Lower lobe of right lung (tissue), 2 donors: ENCODE results near the gene WNT9B. TPM values are rescaled to one million over a fixed set of nuclear protein-coding genes. Genes with fewer than 3 reads are reported as not detected.

Experiments used
- ATAC-seq, 2 donors: fragments of 200-7000 bp; cut with Tn5 transposase; one replicate each; pipeline ENCODE4 v1.9.1; 2020 to 2022; ENCODE audit warnings: mild to moderate bottlenecking in 2 of 2, moderate library complexity in 2 of 2
- DNase-seq: peaks from one replicate; pipeline ENCODE4 v3.0.0-alpha.2; 2020
- H3K27ac ChIP-seq: fragments of 200-600 bp; one replicate; pipeline ENCODE4 v1.8.0; 2022
- H3K27me3 ChIP-seq: fragments of 200-600 bp; one replicate; pipeline ENCODE4 v1.8.0; 2022; ENCODE audit warnings: low read depth
- H3K36me3 ChIP-seq: fragments of 200-600 bp; one replicate; pipeline ENCODE4 v1.8.0; 2022; ENCODE audit warnings: mild to moderate bottlenecking
- H3K4me1 ChIP-seq: fragments of 200-600 bp; one replicate; pipeline ENCODE4 v1.8.0; 2022
- H3K4me3 ChIP-seq: fragments of 200-600 bp; one replicate; pipeline ENCODE4 v1.8.0; 2022; ENCODE audit warnings: mild to moderate bottlenecking
- H3K9me3 ChIP-seq: fragments of 200-600 bp; one replicate; pipeline ENCODE4 v1.8.0; 2022
- intact Hi-C: fragments of 100-400 bp; cut with DNase I; formaldehyde crosslinking; loops from one replicate; pipeline ENCODE4 v1.11.0; 2022
- total RNA-seq: library from RNA; stranded (reverse); fragmentation: NEBNext Ultra II Directional; extraction: Animal tissue kit (Norgen Biotek cat#: 25700); gene quantifications from one replicate; pipeline ENCODE4 v1.2.1, GENCODE V29; 2021
- TF ChIP-seq, protein P1 (sequence below): fragments of 200-600 bp; IDR thresholded peaks from one replicate; pipeline ENCODE4 v1.8.0; 2022; ENCODE audit warnings: antibody characterized with exemption, mild to moderate bottlenecking
- donor health status: DM: no; HTN: yes; CAD: no; lungs with severe emphysema.

The WNT9B gene
- total RNA-seq, 1 donor from 2014 or later = 0.80 TPM

GRCh38 chr17:46865100-46865499 is 13.7 kb downstream of the WNT9B start:
- Histone ChIP-seq H3K9me3 (no peaks in the 10 kb centered on the region), H3K4me1 (no peaks in the 10 kb centered on the region), H3K27me3 (peaks cover 9% of the 10 kb centered on the region), H3K27ac (no peak overlapping the region), H3K36me3 (no peaks in the 10 kb centered on the region), H3K4me3 (no peak overlapping the region)
- intact Hi-C loops = no loop called here
- ATAC-seq = no peak
- TF ChIP-seq, protein P1, sequence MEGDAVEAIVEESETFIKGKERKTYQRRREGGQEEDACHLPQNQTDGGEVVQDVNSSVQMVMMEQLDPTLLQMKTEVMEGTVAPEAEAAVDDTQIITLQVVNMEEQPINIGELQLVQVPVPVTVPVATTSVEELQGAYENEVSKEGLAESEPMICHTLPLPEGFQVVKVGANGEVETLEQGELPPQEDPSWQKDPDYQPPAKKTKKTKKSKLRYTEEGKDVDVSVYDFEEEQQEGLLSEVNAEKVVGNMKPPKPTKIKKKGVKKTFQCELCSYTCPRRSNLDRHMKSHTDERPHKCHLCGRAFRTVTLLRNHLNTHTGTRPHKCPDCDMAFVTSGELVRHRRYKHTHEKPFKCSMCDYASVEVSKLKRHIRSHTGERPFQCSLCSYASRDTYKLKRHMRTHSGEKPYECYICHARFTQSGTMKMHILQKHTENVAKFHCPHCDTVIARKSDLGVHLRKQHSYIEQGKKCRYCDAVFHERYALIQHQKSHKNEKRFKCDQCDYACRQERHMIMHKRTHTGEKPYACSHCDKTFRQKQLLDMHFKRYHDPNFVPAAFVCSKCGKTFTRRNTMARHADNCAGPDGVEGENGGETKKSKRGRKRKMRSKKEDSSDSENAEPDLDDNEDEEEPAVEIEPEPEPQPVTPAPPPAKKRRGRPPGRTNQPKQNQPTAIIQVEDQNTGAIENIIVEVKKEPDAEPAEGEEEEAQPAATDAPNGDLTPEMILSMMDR = no peak
- no peak for DNase-seq

GRCh38 chr17:46866325-46866724 is 14.9 kb downstream of the WNT9B start:
- DNase-seq = no peak
- intact Hi-C loops = no loop called here
- Histone ChIP-seq H3K4me1 (no peaks in the 10 kb centered on the region), H3K9me3 (no peaks in the 10 kb centered on the region), H3K27me3 (peaks cover 9% of the 10 kb centered on the region), H3K4me3 (no peak overlapping the region), H3K27ac (no peak overlapping the region), H3K36me3 (no peaks in the 10 kb centered on the region)
- TF ChIP-seq, protein P1 = no peak
- ATAC-seq = peak in 1 of 2 donors; percentile 19

GRCh38 chr17:46866747-46867146 is 15.4 kb downstream of the WNT9B start:
- DNase-seq (no peak), ATAC-seq (no peak)
- no peak overlapping the region for H3K4me3 ChIP-seq
- TF ChIP-seq, protein P1 = no peak
- H3K27ac ChIP-seq = no peak overlapping the region
- intact Hi-C loops = no loop called here
- H3K4me1 ChIP-seq = no peaks in the 10 kb centered on the region
- no peaks in the 10 kb centered on the region for H3K36me3 ChIP-seq
- peaks cover 9% of the 10 kb centered on the region for H3K27me3 ChIP-seq
- no peaks in the 10 kb centered on the region for H3K9me3 ChIP-seq

DNA sequence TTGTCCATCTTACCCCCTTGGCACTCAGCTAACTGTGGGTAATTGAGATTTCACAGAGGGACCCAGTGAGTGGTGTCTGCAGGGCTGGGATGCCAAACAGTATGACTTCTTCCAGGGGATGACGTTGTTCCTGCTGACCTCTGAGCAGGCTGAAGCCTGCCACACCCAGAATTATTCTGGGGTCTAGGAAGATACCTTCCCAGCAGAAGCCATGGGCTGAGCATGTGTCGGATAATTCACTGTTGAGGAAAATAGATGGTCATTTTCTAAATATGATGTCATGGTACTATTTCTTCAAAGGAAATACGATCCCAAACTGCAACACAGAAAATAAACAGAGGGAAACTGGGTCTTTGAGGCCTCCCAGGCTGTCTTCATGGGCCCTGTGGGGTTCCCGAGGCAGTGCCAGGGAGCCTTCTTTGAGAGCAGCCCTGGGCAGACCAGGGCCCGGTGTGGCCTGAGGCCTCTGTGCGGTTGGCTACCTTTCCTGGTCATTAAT is 17.4 kb downstream of the WNT9B start:
- ATAC-seq (no peak), DNase-seq (no peak)
- Histone ChIP-seq H3K4me1 (no peaks in the 10 kb centered on the region), H3K36me3 (no peaks in the 10 kb centered on the region), H3K9me3 (no peaks in the 10 kb centered on the region), H3K27ac (no peak overlapping the region), H3K27me3 (peaks cover 9% of the 10 kb centered on the region), H3K4me3 (no peak overlapping the region)
- TF ChIP-seq, protein P1 = no peak
- intact Hi-C loops = no loop called here

- TF ChIP-seq, protein P1 = no peak
- Histone ChIP-seq H3K36me3 (no peaks in the 10 kb centered on the region), H3K9me3 (no peaks in the 10 kb centered on the region), H3K27me3 (peaks cover 9% of the 10 kb centered on the region), H3K27ac (no peak overlapping the region), H3K4me3 (no peak overlapping the region), H3K4me1 (no peaks in the 10 kb centered on the region)
- intact Hi-C loops = no loop called here
- ATAC-seq (no peak), DNase-seq (no peak)
These were observed 17.9 kb downstream of the WNT9B start for GRCh38 chr17:46869296-46869695.
